OCI-LY3 (cell line): ENCODE results near the gene ANKRD11.

Source experiments
- CTCF ChIP-seq: fragments of 200-600, 300-600 bp; sonication (generic); IDR thresholded peaks from 2 replicates; pipeline ENCODE4 v1.5.1; 2014; ENCODE audit warnings: antibody characterized with exemption, low read length, low read depth
- EZH2phosphoT487 ChIP-seq: fragments of 200-600 bp; shearing (Covaris generic); IDR thresholded peaks from 2 replicates; pipeline ENCODE4 v1.6.1; 2018; ENCODE audit warnings: antibody characterized with exemption, mixed run types, low read depth

GRCh38 chr16:89332243-89332901 lies 158.0 kb downstream of the ANKRD11 start:
- no peak for TF ChIP-seq CTCF
- TF ChIP-seq EZH2phosphoT487, result no peak
